GM12801 (cell line): ENCODE measurements around the gene ST6GALNAC3.

Experiments
- TF ChIP-seq, protein P1 (sequence below): IDR thresholded peaks from one replicate; pipeline ENCODE4 v1.5.1; 2011; ENCODE audit warnings: control low read depth; ENCODE audit not compliant: insufficient read length; ENCODE audit errors: extremely low read depth

The ST6GALNAC3 gene

DNA sequence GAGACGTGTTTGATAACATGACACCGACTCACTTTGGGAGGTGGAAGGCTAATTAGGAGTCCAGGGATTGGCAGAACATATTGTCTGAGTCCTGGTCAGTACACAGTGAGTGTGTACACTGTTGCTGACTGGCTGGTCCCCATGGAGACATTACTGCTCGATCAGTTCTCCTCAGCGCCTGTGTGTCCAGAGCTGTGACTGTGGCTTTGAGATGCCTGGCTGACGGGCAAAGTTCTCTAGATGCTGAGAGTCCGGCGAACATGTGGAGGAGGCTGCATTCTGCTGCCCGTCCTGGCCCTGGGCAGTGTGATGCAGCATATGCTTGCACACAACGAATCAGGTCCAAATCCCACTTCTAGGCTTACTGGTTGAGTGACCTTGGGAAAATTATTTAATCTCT is 512.7 kb downstream of the ST6GALNAC3 start:
- TF ChIP-seq, protein P1, sequence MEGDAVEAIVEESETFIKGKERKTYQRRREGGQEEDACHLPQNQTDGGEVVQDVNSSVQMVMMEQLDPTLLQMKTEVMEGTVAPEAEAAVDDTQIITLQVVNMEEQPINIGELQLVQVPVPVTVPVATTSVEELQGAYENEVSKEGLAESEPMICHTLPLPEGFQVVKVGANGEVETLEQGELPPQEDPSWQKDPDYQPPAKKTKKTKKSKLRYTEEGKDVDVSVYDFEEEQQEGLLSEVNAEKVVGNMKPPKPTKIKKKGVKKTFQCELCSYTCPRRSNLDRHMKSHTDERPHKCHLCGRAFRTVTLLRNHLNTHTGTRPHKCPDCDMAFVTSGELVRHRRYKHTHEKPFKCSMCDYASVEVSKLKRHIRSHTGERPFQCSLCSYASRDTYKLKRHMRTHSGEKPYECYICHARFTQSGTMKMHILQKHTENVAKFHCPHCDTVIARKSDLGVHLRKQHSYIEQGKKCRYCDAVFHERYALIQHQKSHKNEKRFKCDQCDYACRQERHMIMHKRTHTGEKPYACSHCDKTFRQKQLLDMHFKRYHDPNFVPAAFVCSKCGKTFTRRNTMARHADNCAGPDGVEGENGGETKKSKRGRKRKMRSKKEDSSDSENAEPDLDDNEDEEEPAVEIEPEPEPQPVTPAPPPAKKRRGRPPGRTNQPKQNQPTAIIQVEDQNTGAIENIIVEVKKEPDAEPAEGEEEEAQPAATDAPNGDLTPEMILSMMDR: no peak

DNA sequence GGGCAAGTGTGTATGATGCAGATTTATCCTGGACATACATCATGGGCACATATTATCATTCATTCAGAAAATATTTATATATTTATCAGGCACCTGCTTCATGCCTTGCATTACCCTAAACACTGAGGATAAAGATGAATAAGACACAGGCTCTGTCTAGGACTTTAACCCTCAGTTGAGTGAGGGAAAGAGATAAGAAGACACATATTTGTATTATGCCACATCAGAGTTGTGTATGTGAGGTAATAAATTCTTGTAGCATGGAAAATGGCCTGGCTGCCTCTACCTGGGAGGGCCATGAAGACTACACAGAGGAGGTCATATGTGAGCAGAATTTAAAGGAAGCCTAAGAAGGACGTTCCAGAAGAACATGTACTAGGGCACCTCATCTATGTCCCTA is 516.9 kb downstream of the ST6GALNAC3 start:
- TF ChIP-seq, protein P1: no peak

GRCh38 chr1:76591963-76592362 is 517.4 kb downstream of the ST6GALNAC3 start:
- TF ChIP-seq, protein P1: no peak

DNA sequence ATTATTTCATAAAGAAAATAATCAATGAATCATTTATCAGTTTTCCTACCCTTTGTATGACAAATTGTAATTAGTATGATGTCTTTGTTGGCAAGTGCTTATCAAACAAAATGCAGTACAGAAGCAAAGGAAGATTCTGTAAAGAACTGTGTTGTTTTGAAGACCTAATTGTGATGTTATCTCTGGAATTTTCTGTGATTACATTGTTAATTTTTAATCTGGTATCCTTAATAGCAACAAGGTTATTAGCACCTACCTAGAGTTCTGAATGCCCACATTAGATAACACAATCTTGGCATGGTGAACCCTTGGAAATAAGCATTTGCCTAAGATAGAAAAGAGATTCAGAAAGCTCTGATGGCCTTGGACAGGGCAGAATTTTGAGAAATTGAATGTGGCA is 518.6 kb downstream of the ST6GALNAC3 start:
- TF ChIP-seq, protein P1: no peak

DNA sequence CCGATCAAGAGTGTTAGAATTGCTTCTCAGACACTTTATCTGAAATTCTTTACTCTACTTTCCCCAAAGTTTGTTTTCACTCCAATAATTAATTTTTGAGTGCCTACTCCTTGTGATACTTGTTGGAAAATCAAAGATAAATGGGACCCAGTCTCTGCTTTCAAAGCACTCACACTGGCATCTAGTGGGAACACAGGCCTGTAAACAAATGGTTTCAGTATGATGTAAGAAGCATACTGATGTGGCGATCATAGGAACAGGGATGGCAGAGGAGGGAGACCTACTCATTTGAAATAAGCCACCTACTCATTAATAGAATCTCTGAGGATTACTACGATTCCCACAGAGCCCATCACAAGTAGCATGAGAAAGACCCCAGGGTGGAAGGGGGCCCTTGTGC is 519.1 kb downstream of the ST6GALNAC3 start:
- TF ChIP-seq, protein P1: no peak

GRCh38 chr1:76595024-76595423 is 520.5 kb downstream of the ST6GALNAC3 start:
- TF ChIP-seq, protein P1: no peak

- TF ChIP-seq, protein P1: no peak
Measured at GRCh38 chr1:76601465-76601864, 526.9 kb downstream of the ST6GALNAC3 start.

DNA sequence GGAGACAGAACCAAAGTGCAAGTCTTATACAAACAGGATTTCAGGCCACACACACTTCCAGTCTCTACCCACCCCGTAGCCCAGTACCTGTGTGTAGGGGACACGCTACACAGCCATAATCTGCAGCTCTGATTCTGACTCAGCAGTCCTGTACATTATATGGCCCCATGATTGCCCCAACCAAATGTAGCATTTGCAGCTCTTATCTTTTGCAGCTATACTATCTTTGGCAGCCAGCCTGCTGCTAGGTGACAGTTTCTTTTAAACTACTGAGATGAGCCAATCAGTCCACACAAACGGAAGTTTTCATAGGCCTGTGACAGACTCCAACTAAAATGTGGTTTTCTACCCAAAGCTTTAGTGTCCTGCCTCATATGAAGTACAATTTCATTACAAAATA is 533.2 kb downstream of the ST6GALNAC3 start:
- TF ChIP-seq, protein P1: no peak
